Esophagus muscularis mucosa (tissue), 4 donors: ENCODE measurements around the gene HK3. TPM values are rescaled to one million over a fixed set of nuclear protein-coding genes. Genes with fewer than 3 reads are reported as not detected.

ENCODE experiments used
- DNase-seq: peaks from one replicate; pipeline ENCODE4 v3.0.0-alpha.2; 2017; ENCODE audit errors: extremely low spot score
- H3K27ac ChIP-seq, 4 donors: fragments of 200-600 bp; sonication (generic); replicated peaks in 1 of 4; 1 replicate in 3 of 4; 2 replicates in 1 of 4; pipeline ENCODE4 v1.5.1; 2016 to 2019; ENCODE audit warnings: mild to moderate bottlenecking in 1 of 4
- H3K27me3 ChIP-seq, 4 donors: fragments of 200-600 bp; sonication (generic); one replicate each; pipeline versions ENCODE4 v1.5.1 to v1.6.0; 2016 to 2019
- H3K36me3 ChIP-seq, 4 donors: fragments of 200-600 bp; sonication (generic); one replicate each; pipeline ENCODE4 v1.5.1; 2016 to 2019
- H3K4me1 ChIP-seq, 4 donors: fragments of 200-600 bp; sonication (generic); one replicate each; pipeline ENCODE4 v1.5.1; 2016 to 2019
- H3K4me3 ChIP-seq, 4 donors: fragments of 200-600 bp; sonication (generic); 1 replicate in 2 of 4; 2 replicates in 2 of 4; pipeline ENCODE4 v1.5.1; 2016 to 2019; ENCODE audit warnings: mild to moderate bottlenecking in 4 of 4, moderate library complexity in 1 of 4
- H3K9me3 ChIP-seq, 4 donors: fragments of 200-600 bp; sonication (generic); 1 replicate in 3 of 4; 2 replicates in 1 of 4; pipeline ENCODE4 v1.5.1; 2016 to 2019
- CTCF ChIP-seq, 3 experiments: fragments of 200-600 bp in 2 of 3; fragments of 450-650 bp in 1 of 3; sonication (generic) in 2 of 3; IDR thresholded peaks; one replicate each; pipeline ENCODE4 v1.5.1; 2017 to 2019; ENCODE audit warnings: antibody characterized with exemption in 3 of 3, mild to moderate bottlenecking in 2 of 3, moderate library complexity in 1 of 3
- EP300 ChIP-seq: sonication (generic); formaldehyde crosslinking; IDR thresholded peaks from one replicate; pipeline ENCODE4 v1.6.1; 2017; ENCODE audit warnings: antibody characterized with exemption
- POLR2A ChIP-seq: fragments of 450-650 bp; IDR thresholded peaks from one replicate; pipeline ENCODE4 v1.6.1; 2017; ENCODE audit warnings: antibody characterized with exemption, moderate library complexity, mild to moderate bottlenecking, low read depth
- POLR2AphosphoS5 ChIP-seq, 2 donors: sonication (generic); formaldehyde crosslinking; IDR thresholded peaks; one replicate each; pipeline ENCODE4 v1.6.1; 2017; ENCODE audit warnings: antibody characterized with exemption in 2 of 2
- WGBS: methylation state at CpG from one replicate; pipeline ENCODE4 v1.1.5; 2018; 5-methylcytosine and 5-hydroxymethylcytosine counted together
- intact Hi-C: fragments of 100-400 bp; cut with DNase I; formaldehyde crosslinking; loops from one replicate; pipeline ENCODE4 v1.15.1; 2023
- total RNA-seq, 4 donors: library from RNA; depleted of rRNA; stranded (reverse); fragments of >200 nt; gene quantifications; one replicate each; pipeline versions ENCODE4 v1.1.0 to v1.2.1, GENCODE V29; 2016

Gene HK3
- total RNA-seq, 4 donors from 2014 or later = 3.8 to 11.6 (median 6.9) TPM

GRCh38 chr5:176906796-176907195 lies 7.7 kb upstream of the HK3 start:
- peaks cover 49 to 83% (median 70%) of the 10 kb centered on the region in 4 donors for H3K36me3 ChIP-seq
- intact Hi-C loops = no loop called here
- H3K4me1 ChIP-seq = peaks cover 0 to 2% (median under 1%) of the 10 kb centered on the region in 4 donors
- no peaks in the 10 kb centered on the region for H3K9me3 ChIP-seq
- H3K27me3 ChIP-seq = no peaks in the 10 kb centered on the region
- 87% methylated on average over 3 of the region's 3 CpGs for WGBS
- H3K27ac ChIP-seq = no peak overlapping the region
- no peak overlapping the region for H3K4me3 ChIP-seq
- DNase-seq = no peak
- TF ChIP-seq EP300 = no peak
- no peak for TF ChIP-seq CTCF (IDR thresholded peaks at IDR 0.05)
- no peak for TF ChIP-seq POLR2AphosphoS5 (IDR thresholded peaks at IDR 0.05)
- no peak for TF ChIP-seq POLR2A

DNA sequence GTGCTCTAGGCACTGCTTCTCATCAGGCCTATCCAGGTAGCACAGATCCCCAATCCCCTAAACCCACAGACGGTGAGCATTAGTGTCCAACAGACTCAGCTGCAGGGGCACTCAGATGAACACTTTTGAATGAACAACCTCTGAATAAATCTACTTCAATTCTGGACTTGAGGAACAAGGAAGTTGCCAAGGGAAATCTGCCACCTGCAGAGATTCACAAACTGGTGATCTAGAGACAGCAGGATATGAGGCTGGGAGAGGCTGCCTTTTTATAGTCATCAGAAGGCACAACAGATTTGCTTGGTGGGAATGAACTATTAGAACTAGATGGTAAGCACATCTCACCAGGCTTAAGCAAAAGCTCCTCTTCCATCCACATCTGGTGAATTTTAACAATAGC lies 7.0 kb upstream of the HK3 start:
- H3K9me3 ChIP-seq = no peaks in the 10 kb centered on the region
- 100% methylated on average over 1 of the region's 1 CpG for WGBS
- intact Hi-C loops = no loop called here
- no peaks in the 10 kb centered on the region for H3K4me1 ChIP-seq
- H3K27me3 ChIP-seq = no peaks in the 10 kb centered on the region
- H3K4me3 ChIP-seq = no peak overlapping the region
- no peak overlapping the region for H3K27ac ChIP-seq
- peaks cover 49 to 87% (median 70%) of the 10 kb centered on the region in 4 donors for H3K36me3 ChIP-seq
- no peak for TF ChIP-seq CTCF (IDR thresholded peaks at IDR 0.05)
- no peak for TF ChIP-seq EP300
- TF ChIP-seq POLR2A = no peak
- TF ChIP-seq POLR2AphosphoS5 (IDR thresholded peaks at IDR 0.05) = no peak
- DNase-seq = no peak

DNA sequence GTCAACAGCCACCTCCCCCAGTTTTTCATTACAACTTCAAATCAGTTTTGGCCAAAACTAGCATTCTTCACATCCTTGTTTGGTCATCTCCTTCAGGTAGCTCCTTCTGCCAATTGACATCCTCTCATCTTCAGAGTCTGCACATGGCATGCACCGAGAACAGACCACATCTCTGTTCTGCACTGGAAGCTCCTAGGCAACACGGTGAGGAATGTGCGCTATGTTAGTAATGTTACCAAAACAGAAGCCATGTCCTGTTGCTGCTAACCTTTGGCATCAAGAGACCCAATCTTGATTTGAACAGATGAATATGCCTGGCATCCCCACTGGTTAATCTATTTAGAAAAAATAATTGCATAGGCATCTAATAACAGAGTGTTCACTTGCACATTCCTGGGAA lies 5.1 kb upstream of the HK3 start:
- no peaks in the 10 kb centered on the region for H3K27me3 ChIP-seq
- no peak overlapping the region for H3K4me3 ChIP-seq
- intact Hi-C loops = no loop called here
- peaks cover 49 to 76% (median 68%) of the 10 kb centered on the region in 4 donors for H3K36me3 ChIP-seq
- 82% methylated on average over 3 of the region's 3 CpGs for WGBS
- no peak overlapping the region for H3K27ac ChIP-seq
- no peaks in the 10 kb centered on the region for H3K9me3 ChIP-seq
- peaks cover 0 to 13% (median 5%) of the 10 kb centered on the region in 4 donors for H3K4me1 ChIP-seq
- no peak for TF ChIP-seq POLR2A
- no peak for TF ChIP-seq EP300
- TF ChIP-seq CTCF (IDR thresholded peaks at IDR 0.05) = no peak
- no peak for TF ChIP-seq POLR2AphosphoS5 (IDR thresholded peaks at IDR 0.05)
- DNase-seq = no peak

GRCh38 chr5:176902911-176903664 lies 3.9 kb upstream of the HK3 start:
- TF ChIP-seq EP300 (no peak), CTCF (IDR thresholded peaks at IDR 0.05) (no peak), POLR2AphosphoS5 (IDR thresholded peaks at IDR 0.05) (no peak), POLR2A (no peak)
- no peak overlapping the region for H3K4me3 ChIP-seq
- no peaks in the 10 kb centered on the region for H3K27me3 ChIP-seq
- DNase-seq = no peak
- no peaks in the 10 kb centered on the region for H3K9me3 ChIP-seq
- no peak overlapping the region for H3K27ac ChIP-seq
- peaks cover 46 to 67% (median 57%) of the 10 kb centered on the region in 4 donors for H3K36me3 ChIP-seq
- 84% methylated on average over 5 of the region's 5 CpGs for WGBS
- peaks cover 0 to 13% (median 5%) of the 10 kb centered on the region in 4 donors for H3K4me1 ChIP-seq
- intact Hi-C loops = no loop called here
